Thyroid gland (tissue), 4 donors: ENCODE results near the gene TSPO2. TPM values are rescaled to one million over a fixed set of nuclear protein-coding genes. Genes with fewer than 3 reads are reported as not detected.

Experiments
- DNase-seq, 2 donors: peaks; one replicate each; pipeline ENCODE4 v3.0.0-alpha.2; 2019
- H3K27ac ChIP-seq, 3 donors: fragments of 200-600 bp; sonication (generic); 1 replicate in 2 of 3; 2 replicates in 1 of 3; pipeline ENCODE4 v1.5.1; 2016 to 2019; ENCODE audit warnings: mild to moderate bottlenecking in 1 of 3, moderate library complexity in 1 of 3
- H3K27me3 ChIP-seq: fragments of 200-600 bp; sonication (generic); one replicate; pipeline ENCODE4 v1.5.1; 2019
- H3K36me3 ChIP-seq, 2 donors: fragments of 200-600 bp; sonication (generic); one replicate each; pipeline ENCODE4 v1.5.1; 2016 to 2019
- H3K4me1 ChIP-seq, 2 donors: fragments of 200-600 bp; sonication (generic); one replicate each; pipeline ENCODE4 v1.5.1; 2017 to 2019
- H3K4me3 ChIP-seq, 3 donors: fragments of 200-600 bp; sonication (generic); replicated peaks in 1 of 3; 1 replicate in 2 of 3; 2 replicates in 1 of 3; pipeline ENCODE4 v1.5.1; 2016; ENCODE audit warnings: mild to moderate bottlenecking in 1 of 3
- H3K9me3 ChIP-seq: fragments of 200-600 bp; sonication (generic); one replicate; pipeline ENCODE4 v1.5.1; 2017
- CTCF ChIP-seq, 6 experiments: fragments of 200-600 bp in 3 of 6; fragments of 450-650 bp in 3 of 6; sonication (generic) in 3 of 6; IDR thresholded peaks; one replicate each; pipeline ENCODE4 v1.5.1; 2016 to 2019; ENCODE audit warnings: antibody characterized with exemption in 6 of 6, mild to moderate bottlenecking in 2 of 6, inconsistent platforms in 1 of 6, moderate library complexity in 1 of 6
- POLR2A ChIP-seq, 2 donors: fragments of 450-650 bp; IDR thresholded peaks; one replicate each; pipeline ENCODE4 v1.6.1; 2017; ENCODE audit warnings: antibody characterized with exemption in 2 of 2, mild to moderate bottlenecking in 2 of 2, moderate library complexity in 1 of 2
- WGBS, 2 donors: methylation state at CpG; one replicate each; pipeline ENCODE4 v1.1.5; 2017; 5-methylcytosine and 5-hydroxymethylcytosine counted together
- intact Hi-C: fragments of 100-400 bp; cut with DNase I; formaldehyde crosslinking; loops from one replicate; pipeline ENCODE4 v1.15.1; 2023
- total RNA-seq, 4 donors: library from RNA; depleted of rRNA; stranded (reverse); fragments of >200 nt; gene quantifications; one replicate each; pipeline ENCODE4 v1.2.3, GENCODE V29; 2016

Gene TSPO2
- total RNA-seq, 4 donors from 2014 or later: not detected

DNA sequence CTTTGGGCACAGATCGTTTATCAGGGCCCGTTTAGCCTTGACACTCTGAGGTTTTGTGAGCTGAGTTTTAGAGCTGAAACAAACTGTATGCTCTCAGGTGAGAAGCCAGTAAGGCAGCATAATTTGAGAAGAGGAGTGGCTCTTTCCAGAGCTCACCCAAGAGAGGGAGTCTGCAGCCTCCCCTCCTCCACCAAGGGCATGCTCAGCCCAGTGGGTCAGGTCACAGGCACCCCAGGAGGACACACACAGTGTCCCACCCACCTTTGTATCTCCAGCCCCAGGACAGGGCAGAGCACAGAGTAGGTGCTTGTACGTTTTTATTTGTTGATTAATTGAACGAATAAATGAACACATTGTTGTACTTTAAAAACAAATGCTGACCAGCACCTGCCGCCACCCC, 3.4 kb downstream of the TSPO2 start:
- intact Hi-C loops: no loop called here
- TF ChIP-seq POLR2A (IDR thresholded peaks at IDR 0.05) (no peak), CTCF (IDR thresholded peaks at IDR 0.05) (no peak)
- Histone ChIP-seq H3K36me3 (no peaks in the 10 kb centered on the region), H3K27ac (no peak overlapping the region), H3K4me1 (no peaks in the 10 kb centered on the region), H3K27me3 (no peaks in the 10 kb centered on the region), H3K9me3 (no peaks in the 10 kb centered on the region), H3K4me3 (no peak overlapping the region)
- no peak for DNase-seq
- WGBS, 2 donors: 64 to 74% methylated on average over 5 of the region's 5 CpGs

DNA sequence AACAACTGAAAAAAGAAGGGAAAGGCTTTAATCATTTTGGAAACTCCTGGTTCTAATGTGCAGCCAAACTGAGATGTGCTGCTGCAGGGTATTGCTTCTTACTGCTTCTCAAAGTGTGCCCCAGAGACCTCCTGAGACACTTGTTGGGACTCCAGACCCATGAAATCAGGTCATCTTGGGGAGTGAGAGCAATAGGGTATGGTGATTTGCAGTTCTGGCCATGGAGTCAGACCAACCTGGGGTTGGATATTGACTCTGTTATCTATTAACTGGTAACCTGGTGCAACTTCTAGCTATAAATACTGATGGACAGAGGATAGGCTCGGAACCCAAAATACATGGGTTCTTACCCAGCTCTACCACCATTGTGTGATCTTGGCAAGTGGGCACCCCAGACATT, 3.8 kb downstream of the TSPO2 start:
- Histone ChIP-seq H3K4me1 (no peaks in the 10 kb centered on the region), H3K4me3 (no peak overlapping the region), H3K27ac (no peak overlapping the region), H3K9me3 (no peaks in the 10 kb centered on the region), H3K36me3 (no peaks in the 10 kb centered on the region), H3K27me3 (no peaks in the 10 kb centered on the region)
- TF ChIP-seq POLR2A (IDR thresholded peaks at IDR 0.05) (no peak), CTCF (IDR thresholded peaks at IDR 0.05) (no peak)
- 100% methylated on average over 1 of the region's 1 CpG for whole genome bisulfite sequencing, 2 donors
- no peak for DNase-seq
- intact Hi-C loops: no loop called here

GRCh38 chr6:41047306-41047705, 5.0 kb downstream of the TSPO2 start:
- no peak for DNase-seq
- no peaks in the 10 kb centered on the region for H3K9me3 ChIP-seq
- H3K4me3 ChIP-seq: no peak overlapping the region
- no peaks in the 10 kb centered on the region for H3K36me3 ChIP-seq
- H3K4me1 ChIP-seq: no peaks in the 10 kb centered on the region
- H3K27ac ChIP-seq: no peak overlapping the region
- 95 to 97% methylated on average over 2 of the region's 2 CpGs for WGBS, 2 donors
- intact Hi-C loops: no loop called here
- H3K27me3 ChIP-seq: no peaks in the 10 kb centered on the region
- TF ChIP-seq CTCF (IDR thresholded peaks at IDR 0.05) (no peak), POLR2A (IDR thresholded peaks at IDR 0.05) (no peak)

GRCh38 chr6:41047745-41048732, 5.8 kb downstream of the TSPO2 start:
- DNase-seq: no peak
- 76 to 79% methylated on average over 7 to 9 of the region's 9 CpGs for WGBS, 2 donors
- Histone ChIP-seq H3K27me3 (no peaks in the 10 kb centered on the region), H3K36me3 (no peaks in the 10 kb centered on the region), H3K4me3 (no peak overlapping the region), H3K4me1 (no peaks in the 10 kb centered on the region), H3K27ac (no peak overlapping the region), H3K9me3 (no peaks in the 10 kb centered on the region)
- TF ChIP-seq POLR2A (IDR thresholded peaks at IDR 0.05): no peak
- TF ChIP-seq CTCF (IDR thresholded peaks at IDR 0.05): no peak
- intact Hi-C loops: no loop called here

- no peak for DNase-seq
These were observed 7.3 kb downstream of the TSPO2 start for GRCh38 chr6:41049521-41049920.

More at GRCh38 chr6:41049521-41049920, 7.3 kb downstream of the TSPO2 start:
- no peaks in the 10 kb centered on the region for H3K36me3 ChIP-seq
- intact Hi-C loops: no loop called here
- WGBS, 2 donors: 83 to 88% methylated on average over 1 of the region's 1 CpG
- H3K9me3 ChIP-seq: no peaks in the 10 kb centered on the region
- H3K27me3 ChIP-seq: no peaks in the 10 kb centered on the region
- H3K27ac ChIP-seq: no peak overlapping the region
- TF ChIP-seq CTCF (IDR thresholded peaks at IDR 0.05) (no peak), POLR2A (IDR thresholded peaks at IDR 0.05) (no peak)
- H3K4me3 ChIP-seq: no peak overlapping the region
- H3K4me1 ChIP-seq: no peaks in the 10 kb centered on the region
